HCT116 (cell line): ENCODE results near the gene OR7G3. TPM values are rescaled to one million over a fixed set of nuclear protein-coding genes. Genes with fewer than 3 reads are reported as not detected.

Experiments
- ATAC-seq: fragments of 200-7000 bp; cut with Tn5 transposase; 2 replicates; pipeline ENCODE4 v1.9.1; 2020; ENCODE audit warnings: mild to moderate bottlenecking, moderate library complexity
- BruUV-seq: library from RNA; stranded (reverse); fragments of 400-500 nt; replicated peaks from 2 replicates; lab custom pipeline; 2021; lab: Mats Ljungman, UMichigan
- CTCF ChIA-PET: fragments of 300-600 bp; sonication (Branson Sonifier 250); formaldehyde crosslinking; loops from one replicate; lab custom pipeline; 2021; ENCODE audit warnings: antibody characterized with exemption; lab: Charles Lee
- POLR2A ChIA-PET: fragments of 300-600, 350-600 bp; sonication (Branson Sonifier 250); formaldehyde crosslinking; loops from one replicate; lab custom pipeline; 2021; ENCODE audit warnings: antibody characterized with exemption; lab: Charles Lee
- RAD21 ChIA-PET, 2 experiments: fragments of 300-600 bp; sonication (Branson Sonifier 250); formaldehyde crosslinking; loops; one replicate each; lab custom pipeline; 2023; ENCODE audit warnings: low total read pairs in 2 of 2; ENCODE audit not compliant: uncharacterized antibody in 2 of 2, unreplicated experiment in 2 of 2, low non-redundant PET in 1 of 2; lab: Charles Lee
- DNase-seq: peaks from one replicate; pipeline ENCODE4 v3.0.0-alpha.2; 2010; ENCODE audit warnings: low read depth, low spot score
- H2AFZ ChIP-seq: fragments of 200-600 bp; shearing (Covaris generic), sonication (generic); 2 replicates; pipeline ENCODE4 v1.6.1; 2017; ENCODE audit warnings: low read depth, mixed run types, mixed read lengths, antibody characterized with exemption, low read length; ENCODE audit not compliant: poor library complexity, severe bottlenecking
- H3K27ac ChIP-seq: 2 replicates; pipeline ENCODE4 v1.5.1; 2012; ENCODE audit warnings: low read depth, low read length
- H3K27me3 ChIP-seq: fragments of 200-600 bp; sonication (generic); 2 replicates; pipeline ENCODE4 v1.6.1; 2016; ENCODE audit warnings: mixed run types, low read length, mixed read lengths; ENCODE audit not compliant: insufficient read depth
- H3K36me3 ChIP-seq, 2 experiments: fragments of 200-500 bp in 1 of 2; fragments of 200-600 bp in 1 of 2; sonication (Bioruptor generic) in 1 of 2; sonication (generic) in 1 of 2; 2 replicates each; pipeline versions ENCODE4 v1.5.1 to v1.6.1; 2014 to 2016; ENCODE audit warnings: low read length in 2 of 2, inconsistent platforms in 1 of 2, mixed read lengths in 1 of 2, mixed run types in 1 of 2; ENCODE audit not compliant: insufficient read depth in 2 of 2, control insufficient read depth in 1 of 2
- H3K4me1 ChIP-seq, 2 experiments: fragments of 200-600 bp in 1 of 2; sonication (generic) in 1 of 2; 2 replicates each; pipeline versions ENCODE4 v1.5.1 to v1.6.1; 2012 to 2017; ENCODE audit warnings: low read length in 2 of 2, inconsistent platforms in 1 of 2, mild to moderate bottlenecking in 1 of 2, mixed read lengths in 1 of 2, mixed run types in 1 of 2, moderate library complexity in 1 of 2; ENCODE audit not compliant: insufficient read depth in 2 of 2, control insufficient read depth in 1 of 2
- H3K4me2 ChIP-seq: fragments of 200-600 bp; sonication (generic); 2 replicates; pipeline ENCODE4 v1.6.1; 2017; ENCODE audit warnings: mixed run types, low read length, mixed read lengths
- H3K4me3 ChIP-seq, 2 experiments: fragments of 200-600 bp in 1 of 2; sonication (generic) in 1 of 2; replicated peaks in 1 of 2; 2 replicates each; pipeline ENCODE4 v1.5.1; 2011 to 2016; ENCODE audit warnings: low read length in 2 of 2, control low read depth in 1 of 2, low read depth in 1 of 2, mild to moderate bottlenecking in 1 of 2, mixed read lengths in 1 of 2, mixed run types in 1 of 2
- H3K79me2 ChIP-seq: fragments of 200-600 bp; sonication (generic); 2 replicates; pipeline ENCODE4 v1.6.1; 2017; ENCODE audit warnings: mild to moderate bottlenecking, mixed run types, low read length, moderate library complexity, mixed read lengths; ENCODE audit not compliant: insufficient read depth
- H3K9ac ChIP-seq: fragments of 200-600 bp; sonication (generic); 2 replicates; pipeline ENCODE4 v1.6.1; 2016; ENCODE audit warnings: low read length, mixed read lengths
- H3K9me2 ChIP-seq: fragments of 200-600 bp; sonication (generic), shearing (Covaris generic); 2 replicates; pipeline ENCODE4 v1.6.1; 2017; ENCODE audit warnings: mixed run types, mild to moderate bottlenecking, moderate library complexity; ENCODE audit not compliant: insufficient read depth
- H3K9me3 ChIP-seq, 2 experiments: fragments of 200-500 bp in 1 of 2; fragments of 200-600 bp in 1 of 2; sonication (Bioruptor generic) in 1 of 2; sonication (generic) in 1 of 2; 2 replicates each; pipeline ENCODE4 v1.6.1; 2014 to 2017; ENCODE audit warnings: low read length in 2 of 2, mixed read lengths in 2 of 2, inconsistent platforms in 1 of 2, low read depth in 1 of 2, mild to moderate bottlenecking in 1 of 2, mixed run types in 1 of 2, moderate library complexity in 1 of 2; ENCODE audit not compliant: control insufficient read depth in 1 of 2, insufficient read depth in 1 of 2
- H4K20me1 ChIP-seq: fragments of 200-600 bp; sonication (generic), shearing (Covaris generic); 2 replicates; pipeline ENCODE4 v1.6.1; 2017; ENCODE audit warnings: mixed run types, mild to moderate bottlenecking, moderate library complexity; ENCODE audit not compliant: insufficient read depth
- CBX3 ChIP-seq: IDR thresholded peaks from 2 replicates; pipeline ENCODE4 v1.6.1; 2012; ENCODE audit warnings: low read depth
- ELF1 ChIP-seq: IDR thresholded peaks from 2 replicates; pipeline ENCODE4 v1.6.1; 2012; ENCODE audit warnings: low read depth, borderline replicate concordance
- EZH2 ChIP-seq: fragments of 200-600 bp; sonication (generic); IDR thresholded peaks from 2 replicates; pipeline ENCODE4 v1.6.1; 2017; ENCODE audit warnings: antibody characterized with exemption, mixed run types
- EZH2phosphoT487 ChIP-seq: fragments of 200-600 bp; IDR thresholded peaks from 2 replicates; pipeline ENCODE4 v1.6.1; 2018; ENCODE audit warnings: antibody characterized with exemption, borderline replicate concordance
- POLR2A ChIP-seq: IDR thresholded peaks from 2 replicates; pipeline ENCODE4 v1.7.0; 2011; ENCODE audit warnings: borderline replicate concordance; ENCODE audit not compliant: insufficient read depth, insufficient read length; ENCODE audit errors: extremely low read depth
- SIN3A ChIP-seq: IDR thresholded peaks from 2 replicates; pipeline ENCODE4 v1.6.1; 2012; ENCODE audit warnings: low read depth
- SRF ChIP-seq: IDR thresholded peaks from 2 replicates; pipeline ENCODE4 v1.6.1; 2012; ENCODE audit warnings: low read depth
- YY1 ChIP-seq: IDR thresholded peaks from 2 replicates; pipeline ENCODE4 v1.6.1; 2011; ENCODE audit warnings: low read length, low read depth, moderate library complexity, mild to moderate bottlenecking; ENCODE audit not compliant: insufficient replicate concordance; ENCODE audit errors: extremely low read depth
- intact Hi-C: fragments of 100-400 bp; cut with micrococcal nuclease; formaldehyde crosslinking; loops from 2 replicates; pipeline ENCODE4 v1.10.0; 2022
- total RNA-seq: library from RNA; stranded (reverse); gene quantifications from one replicate; pipeline ENCODE4 v1.2.1, GENCODE V29; 2021; ENCODE audit not compliant: unreplicated experiment
- TF ChIP-seq, protein P1 (sequence below), 3 experiments: fragments of 200-600 bp in 1 of 3; sonication (generic) in 1 of 3; IDR thresholded peaks in 2 of 3; conservative IDR thresholded peaks in 1 of 3; 2 replicates each; pipeline ENCODE4 v1.5.1; 2012 to 2017; ENCODE audit warnings: low read depth in 2 of 3, low read length in 2 of 3, antibody characterized with exemption in 1 of 3, borderline replicate concordance in 1 of 3, control low read depth in 1 of 3, mild to moderate bottlenecking in 1 of 3, mixed read lengths in 1 of 3, mixed run types in 1 of 3, moderate library complexity in 1 of 3; ENCODE audit not compliant: insufficient read depth in 1 of 3
- TF ChIP-seq, protein P2 (sequence below): IDR thresholded peaks from 2 replicates; pipeline ENCODE4 v1.6.1; 2012
- TF ChIP-seq, protein P3 (sequence below): IDR thresholded peaks from 2 replicates; pipeline ENCODE4 v1.6.1; 2011; ENCODE audit warnings: mild to moderate bottlenecking, low read length, moderate library complexity; ENCODE audit not compliant: insufficient replicate concordance; ENCODE audit errors: extremely low read depth

Gene OR7G3
- total RNA-seq, 1 experiment from 2014 or later = not detected

DNA sequence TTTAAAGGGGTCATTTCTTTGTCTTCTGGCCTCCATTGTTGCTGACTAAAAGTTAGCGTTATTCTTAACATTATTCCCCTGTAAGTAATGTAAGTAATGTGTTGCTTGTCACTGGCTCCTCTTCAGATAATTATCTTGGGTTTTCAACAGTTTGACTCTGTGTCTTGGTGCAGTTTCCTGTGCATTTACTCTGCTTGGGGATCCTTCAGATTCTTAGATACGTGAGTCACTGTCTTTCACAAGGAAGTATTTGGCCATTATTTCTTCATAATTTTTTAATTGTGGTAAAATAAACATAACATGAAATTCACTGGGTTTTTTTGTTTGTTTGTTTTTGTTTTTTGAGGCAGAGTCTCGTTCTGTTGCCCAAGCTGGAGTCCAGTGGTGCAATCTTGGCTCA is 38.5 kb upstream of the OR7G3 start:
- Histone ChIP-seq H3K4me3 (no peak overlapping the region), H3K4me1 (no peaks in the 10 kb centered on the region), H3K9me3 (peaks cover 17 to 32% of the 10 kb centered on the region in 2 experiments; a peak in 3 of 4 replicates), H2AFZ (no peak overlapping the region), H3K9ac (no peak overlapping the region), H3K9me2 (no peaks in the 10 kb centered on the region), H4K20me1 (no peaks in the 10 kb centered on the region), H3K27me3 (no peaks in the 10 kb centered on the region), H3K4me2 (no peak overlapping the region)
- intact Hi-C loops = no loop called here
- CTCF ChIA-PET = no interaction called here
- RAD21 ChIA-PET = no interaction called here
- BruUV-seq = no TSS peak
- POLR2A ChIA-PET = no interaction called here
- TF ChIP-seq, protein P1, sequence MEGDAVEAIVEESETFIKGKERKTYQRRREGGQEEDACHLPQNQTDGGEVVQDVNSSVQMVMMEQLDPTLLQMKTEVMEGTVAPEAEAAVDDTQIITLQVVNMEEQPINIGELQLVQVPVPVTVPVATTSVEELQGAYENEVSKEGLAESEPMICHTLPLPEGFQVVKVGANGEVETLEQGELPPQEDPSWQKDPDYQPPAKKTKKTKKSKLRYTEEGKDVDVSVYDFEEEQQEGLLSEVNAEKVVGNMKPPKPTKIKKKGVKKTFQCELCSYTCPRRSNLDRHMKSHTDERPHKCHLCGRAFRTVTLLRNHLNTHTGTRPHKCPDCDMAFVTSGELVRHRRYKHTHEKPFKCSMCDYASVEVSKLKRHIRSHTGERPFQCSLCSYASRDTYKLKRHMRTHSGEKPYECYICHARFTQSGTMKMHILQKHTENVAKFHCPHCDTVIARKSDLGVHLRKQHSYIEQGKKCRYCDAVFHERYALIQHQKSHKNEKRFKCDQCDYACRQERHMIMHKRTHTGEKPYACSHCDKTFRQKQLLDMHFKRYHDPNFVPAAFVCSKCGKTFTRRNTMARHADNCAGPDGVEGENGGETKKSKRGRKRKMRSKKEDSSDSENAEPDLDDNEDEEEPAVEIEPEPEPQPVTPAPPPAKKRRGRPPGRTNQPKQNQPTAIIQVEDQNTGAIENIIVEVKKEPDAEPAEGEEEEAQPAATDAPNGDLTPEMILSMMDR (IDR thresholded peaks at IDR 0.05 in 2 of 3, conservative IDR thresholded peaks at IDR 0.05 in 1 of 3; ENCODE audit: borderline replicate concordance in 1 of 3, insufficient read depth in 1 of 3, low read depth in 2 of 3, low read length in 2 of 3) = no peak
- no peak for TF ChIP-seq YY1
- TF ChIP-seq, protein P2, sequence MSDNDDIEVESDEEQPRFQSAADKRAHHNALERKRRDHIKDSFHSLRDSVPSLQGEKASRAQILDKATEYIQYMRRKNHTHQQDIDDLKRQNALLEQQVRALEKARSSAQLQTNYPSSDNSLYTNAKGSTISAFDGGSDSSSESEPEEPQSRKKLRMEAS = no peak
- no peak for TF ChIP-seq EZH2phosphoT487
- no peak for TF ChIP-seq ELF1
- TF ChIP-seq, protein P3, sequence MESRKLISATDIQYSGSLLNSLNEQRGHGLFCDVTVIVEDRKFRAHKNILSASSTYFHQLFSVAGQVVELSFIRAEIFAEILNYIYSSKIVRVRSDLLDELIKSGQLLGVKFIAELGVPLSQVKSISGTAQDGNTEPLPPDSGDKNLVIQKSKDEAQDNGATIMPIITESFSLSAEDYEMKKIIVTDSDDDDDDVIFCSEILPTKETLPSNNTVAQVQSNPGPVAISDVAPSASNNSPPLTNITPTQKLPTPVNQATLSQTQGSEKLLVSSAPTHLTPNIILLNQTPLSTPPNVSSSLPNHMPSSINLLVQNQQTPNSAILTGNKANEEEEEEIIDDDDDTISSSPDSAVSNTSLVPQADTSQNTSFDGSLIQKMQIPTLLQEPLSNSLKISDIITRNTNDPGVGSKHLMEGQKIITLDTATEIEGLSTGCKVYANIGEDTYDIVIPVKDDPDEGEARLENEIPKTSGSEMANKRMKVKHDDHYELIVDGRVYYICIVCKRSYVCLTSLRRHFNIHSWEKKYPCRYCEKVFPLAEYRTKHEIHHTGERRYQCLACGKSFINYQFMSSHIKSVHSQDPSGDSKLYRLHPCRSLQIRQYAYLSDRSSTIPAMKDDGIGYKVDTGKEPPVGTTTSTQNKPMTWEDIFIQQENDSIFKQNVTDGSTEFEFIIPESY = no peak
- no peak for TF ChIP-seq SIN3A
- no peak for TF ChIP-seq CBX3
- TF ChIP-seq EZH2 = no peak
- TF ChIP-seq POLR2A = no peak
- no peak for TF ChIP-seq SRF
- TF ChIP-seq, all 23 proteins: peak for 0
- peaks cover 27 to 32% of the 10 kb centered on the region in 2 experiments for H3K36me3 ChIP-seq
- peaks cover 17% of the 10 kb centered on the region; the same call in 1 of the 2 replicates for H3K79me2 ChIP-seq
- DNase-seq (no peak), ATAC-seq (no peak)
- H3K27ac ChIP-seq = no peak overlapping the region
